Activated CD8-positive, alpha-beta T cell treated with anti-CD3 and anti-CD28 coated beads, Interleukin-2, amount 10 ng/mL, durations not matched to agents 7 days and 5 days (primary cell): Measurements from ENCODE around the gene ASIP. TPM values are rescaled to one million over a fixed set of nuclear protein-coding genes. Genes with fewer than 3 reads are reported as not detected.
"Not testable (repeated sequence)": the region's sequence is repeated elsewhere in the genome, so short reads cannot be mapped to it uniquely, and the experiment has no call there.

Source experiments
- ATAC-seq: fragments of 150-1000 bp; cut with Tn5 transposase; one replicate; pipeline ENCODE4 v1.10.0; 2021; ENCODE audit warnings: moderate library complexity
- CTCF ChIA-PET: fragments of 350-600 bp; sonication (Branson Sonifier 250); formaldehyde crosslinking; loops from one replicate; lab custom pipeline; 2021; ENCODE audit warnings: antibody characterized with exemption; lab: Charles Lee
- POLR2A ChIA-PET: fragments of 350-600 bp; sonication (Branson Sonifier 250); formaldehyde crosslinking; loops from one replicate; lab custom pipeline; 2021; ENCODE audit warnings: antibody characterized with exemption; lab: Charles Lee
- DNase-seq: peaks from one replicate; pipeline ENCODE4 v3.0.0-alpha.2; 2020
- H3K27ac Mint-ChIP-seq: one replicate; pipeline ENCODE4 v1.8.0; 2021; ENCODE audit warnings: mild to moderate bottlenecking, mixed read lengths
- H3K27me3 Mint-ChIP-seq: one replicate; pipeline ENCODE4 v1.8.0; 2021; ENCODE audit warnings: low read depth, mixed read lengths
- H3K36me3 Mint-ChIP-seq: one replicate; pipeline ENCODE4 v1.8.0; 2021; ENCODE audit warnings: low read depth, mixed read lengths
- H3K4me1 Mint-ChIP-seq: one replicate; pipeline ENCODE4 v1.8.0; 2021; ENCODE audit warnings: low read depth, mixed read lengths
- H3K4me3 Mint-ChIP-seq: one replicate; pipeline ENCODE4 v1.8.0; 2021; ENCODE audit warnings: mild to moderate bottlenecking, mixed read lengths
- H3K9me3 Mint-ChIP-seq: one replicate; pipeline ENCODE4 v1.8.0; 2022; ENCODE audit warnings: mixed read lengths; ENCODE audit not compliant: insufficient read depth
- total RNA-seq, 2 experiments: library from RNA; stranded (reverse); gene quantifications; one replicate each; pipeline ENCODE4 v1.2.3, GENCODE V29; 2021

Gene ASIP
- total RNA-seq, 2 experiments from 2014 or later = not detected

GRCh38 chr20:34264141-34264540 lies 22.9 kb downstream of the ASIP start:
- H3K4me1 Mint-ChIP-seq = peaks cover 8% of the 10 kb centered on the region
- H3K27me3 Mint-ChIP-seq = no peaks in the 10 kb centered on the region
- no peak overlapping the region for H3K4me3 Mint-ChIP-seq
- H3K27ac Mint-ChIP-seq = no peak overlapping the region
- ChIA-PET CTCF (no interaction called here), POLR2A (no interaction called here)
- no peak for ATAC-seq
- H3K9me3 Mint-ChIP-seq = no peaks in the 10 kb centered on the region
- H3K36me3 Mint-ChIP-seq = no peaks in the 10 kb centered on the region
- DNase-seq = no peak

GRCh38 chr20:34268145-34268544 lies 26.9 kb downstream of the ASIP start:
- ChIA-PET POLR2A (no interaction called here), CTCF (no interaction called here)
- Mint-ChIP-seq H3K36me3 (peaks cover 6% of the 10 kb centered on the region), H3K9me3 (no peaks in the 10 kb centered on the region), H3K27me3 (no peaks in the 10 kb centered on the region), H3K4me3 (no peak overlapping the region), H3K4me1 (peaks cover 5% of the 10 kb centered on the region), H3K27ac (no peak overlapping the region)
- ATAC-seq = no peak
- DNase-seq = no peak

- ATAC-seq (peak; percentile 72), DNase-seq (peak; percentile 27)
- Mint-ChIP-seq H3K4me3 (no peak overlapping the region), H3K27ac (no peak overlapping the region), H3K9me3 (no peaks in the 10 kb centered on the region), H3K4me1 (peaks cover 5% of the 10 kb centered on the region), H3K36me3 (peaks cover 15% of the 10 kb centered on the region), H3K27me3 (no peaks in the 10 kb centered on the region)
- CTCF ChIA-PET = no interaction called here
- POLR2A ChIA-PET = no interaction called here
Measured at GRCh38 chr20:34268851-34269636, 27.8 kb downstream of the ASIP start.

- Mint-ChIP-seq H3K27ac (no peak overlapping the region), H3K9me3 (no peaks in the 10 kb centered on the region), H3K36me3 (peaks cover 19% of the 10 kb centered on the region), H3K4me3 (no peak overlapping the region), H3K27me3 (no peaks in the 10 kb centered on the region), H3K4me1 (peaks cover 5% of the 10 kb centered on the region)
- DNase-seq = no peak
- ChIA-PET CTCF (no interaction called here), POLR2A (no interaction called here)
- no peak for ATAC-seq
Measured at GRCh38 chr20:34269996-34270627, 28.9 kb downstream of the ASIP start.

- DNase-seq (no peak), ATAC-seq (no peak)
- peaks cover 5% of the 10 kb centered on the region for H3K4me1 Mint-ChIP-seq
- ChIA-PET POLR2A (no interaction called here), CTCF (no interaction called here)
- no peaks in the 10 kb centered on the region for H3K9me3 Mint-ChIP-seq
- H3K27me3 Mint-ChIP-seq = no peaks in the 10 kb centered on the region
- peaks cover 26% of the 10 kb centered on the region for H3K36me3 Mint-ChIP-seq
- H3K4me3 Mint-ChIP-seq = no peak overlapping the region
- H3K27ac Mint-ChIP-seq = no peak overlapping the region
Measured at GRCh38 chr20:34271956-34272355, 30.7 kb downstream of the ASIP start.

- no peak overlapping the region for H3K27ac Mint-ChIP-seq
- H3K4me1 Mint-ChIP-seq = no peaks in the 10 kb centered on the region
- ChIA-PET CTCF (interaction anchor here (1.0 kb wide), 1 partner anchor 38 kb away, joined by 5 read pairs; no protein-coding TSS in a partner anchor), POLR2A (no interaction called here)
- DNase-seq (no peak), ATAC-seq (no peak)
- no peak overlapping the region for H3K4me3 Mint-ChIP-seq
- no peaks in the 10 kb centered on the region for H3K9me3 Mint-ChIP-seq
- peaks cover 39% of the 10 kb centered on the region for H3K36me3 Mint-ChIP-seq
- H3K27me3 Mint-ChIP-seq = no peaks in the 10 kb centered on the region
Measured at GRCh38 chr20:34274694-34275093, 33.5 kb downstream of the ASIP start.

GRCh38 chr20:34281177-34281576 lies 40.0 kb downstream of the ASIP start:
- DNase-seq = no peak
- Mint-ChIP-seq H3K4me3 (no peak overlapping the region), H3K4me1 (no peaks in the 10 kb centered on the region), H3K36me3 (peaks cover 39% of the 10 kb centered on the region), H3K27ac (no peak overlapping the region), H3K27me3 (no peaks in the 10 kb centered on the region), H3K9me3 (no peaks in the 10 kb centered on the region)
- CTCF ChIA-PET = no interaction called here
- POLR2A ChIA-PET = no interaction called here
- ATAC-seq = no peak

- Mint-ChIP-seq H3K4me1 (no peaks in the 10 kb centered on the region), H3K27me3 (no peaks in the 10 kb centered on the region), H3K9me3 (no peaks in the 10 kb centered on the region), H3K27ac (no peak overlapping the region), H3K36me3 (peaks cover 40% of the 10 kb centered on the region), H3K4me3 (no peak overlapping the region)
- DNase-seq (no peak), ATAC-seq (no peak)
- POLR2A ChIA-PET = no interaction called here
- CTCF ChIA-PET = no interaction called here
Measured at GRCh38 chr20:34282041-34282440, 40.8 kb downstream of the ASIP start.

- H3K27me3 Mint-ChIP-seq = no peaks in the 10 kb centered on the region
- DNase-seq (no peak), ATAC-seq (no peak)
- H3K36me3 Mint-ChIP-seq = peaks cover 36% of the 10 kb centered on the region
- ChIA-PET POLR2A (no interaction called here), CTCF (interaction anchor here (0.8 kb wide), 1 partner anchor 16 kb away, joined by 3 read pairs; no protein-coding TSS in a partner anchor)
- no peaks in the 10 kb centered on the region for H3K4me1 Mint-ChIP-seq
- H3K27ac Mint-ChIP-seq = no peak overlapping the region
- H3K9me3 Mint-ChIP-seq = no peaks in the 10 kb centered on the region
- no peak overlapping the region for H3K4me3 Mint-ChIP-seq
Measured at GRCh38 chr20:34283844-34284243, 42.6 kb downstream of the ASIP start.

- peaks cover 33% of the 10 kb centered on the region for H3K36me3 Mint-ChIP-seq
- no peak overlapping the region for H3K4me3 Mint-ChIP-seq
- CTCF ChIA-PET = no interaction called here
- H3K4me1 Mint-ChIP-seq = no peaks in the 10 kb centered on the region
- H3K9me3 Mint-ChIP-seq = no peaks in the 10 kb centered on the region
- POLR2A ChIA-PET = no interaction called here
- H3K27ac Mint-ChIP-seq = no peak overlapping the region
- no peaks in the 10 kb centered on the region for H3K27me3 Mint-ChIP-seq
- DNase-seq = no peak
- no peak for ATAC-seq
Measured at GRCh38 chr20:34285450-34285849, 44.2 kb downstream of the ASIP start.

- POLR2A ChIA-PET, H3K9me3 Mint-ChIP-seq, H3K27ac Mint-ChIP-seq, DNase-seq, H3K4me3 Mint-ChIP-seq, H3K27me3 Mint-ChIP-seq, H3K4me1 Mint-ChIP-seq: not testable (repeated sequence)
- CTCF ChIA-PET = interaction anchor here (1.4 kb wide), 1 partner anchor 25 kb away, joined by 6 read pairs; no protein-coding TSS in a partner anchor
- H3K36me3 Mint-ChIP-seq = peaks cover 38% of the 10 kb centered on the region
- ATAC-seq = peak; percentile 23
Measured at GRCh38 chr20:34287500-34287899, 46.3 kb downstream of the ASIP start.

- DNase-seq (no peak), ATAC-seq (no peak)
- Mint-ChIP-seq H3K4me1 (no peaks in the 10 kb centered on the region), H3K27ac (no peak overlapping the region), H3K36me3 (peaks cover 52% of the 10 kb centered on the region), H3K4me3 (no peak overlapping the region), H3K27me3 (no peaks in the 10 kb centered on the region), H3K9me3 (no peaks in the 10 kb centered on the region)
- CTCF ChIA-PET = no interaction called here
- POLR2A ChIA-PET = no interaction called here
Measured at GRCh38 chr20:34290471-34290870, 49.2 kb downstream of the ASIP start.
